ENCODE data around the gene RAMP3. TPM values are rescaled to one million over a fixed set of nuclear protein-coding genes. Genes with fewer than 3 reads are reported as not detected.
"Not testable (repeated sequence)": the region's sequence is repeated elsewhere in the genome, so short reads cannot be mapped to it uniquely, and the experiment has no call there.

Gene RAMP3
- total and polyA plus RNA-seq, 2 donors (not counting 1 experiment from before 2014, with no cell fraction given), result 0.17 TPM; not detected in 1

DNA sequence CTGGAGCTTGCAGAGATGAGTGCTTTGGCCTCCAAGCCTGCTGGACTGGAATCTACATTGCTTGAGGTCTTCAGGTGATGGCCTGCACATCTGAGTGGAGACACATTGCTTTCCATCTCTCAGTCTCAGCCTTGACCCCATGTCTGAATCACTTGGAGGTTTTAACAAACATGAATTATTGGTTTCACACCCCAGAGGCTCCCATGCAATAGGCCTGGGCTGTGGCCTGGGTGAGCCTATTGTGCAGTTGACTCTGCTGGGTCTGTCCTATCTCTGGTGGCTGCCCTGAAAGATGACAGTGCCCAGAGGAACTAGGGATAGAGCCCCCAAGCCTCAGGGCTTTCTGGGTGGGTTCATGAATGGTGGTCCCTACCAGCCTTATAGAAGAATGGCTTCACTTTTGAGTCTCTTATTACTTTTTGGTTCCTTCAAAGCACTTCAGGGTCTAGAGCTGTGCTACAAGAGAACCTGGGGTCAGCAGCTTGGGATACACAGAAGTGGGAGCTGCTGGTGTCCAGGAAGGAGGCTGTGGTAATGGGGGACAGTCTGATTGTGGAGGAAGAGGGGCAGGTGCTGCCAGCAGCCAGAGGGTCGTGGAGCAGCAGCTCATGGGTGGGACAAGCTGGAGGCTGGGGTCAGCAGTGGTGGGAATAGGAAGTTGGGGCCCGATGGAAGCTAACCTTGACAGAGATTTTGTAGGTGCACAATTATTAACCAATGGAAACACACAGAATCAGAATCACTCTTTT is 5.5 kb downstream of the RAMP3 start:
- H3K79me2 ChIP-seq (ENCODE audit: control insufficient read depth, insufficient read depth, low read length), result no peaks in the 10 kb centered on the region
- no peak overlapping the region for H3K27ac ChIP-seq (ENCODE audit: insufficient read depth, low read length)
- peaks cover 10% of the 10 kb centered on the region for H3K27me3 ChIP-seq (ENCODE audit: control insufficient read depth, insufficient read depth, low read length)
- no peak overlapping the region for H2AFZ ChIP-seq (ENCODE audit: low read length)
- TF ChIP-seq EZH2 (IDR thresholded peaks at IDR 0.05; ENCODE audit: low read length, missing control alignments), result no peak
- TF ChIP-seq, protein P1, sequence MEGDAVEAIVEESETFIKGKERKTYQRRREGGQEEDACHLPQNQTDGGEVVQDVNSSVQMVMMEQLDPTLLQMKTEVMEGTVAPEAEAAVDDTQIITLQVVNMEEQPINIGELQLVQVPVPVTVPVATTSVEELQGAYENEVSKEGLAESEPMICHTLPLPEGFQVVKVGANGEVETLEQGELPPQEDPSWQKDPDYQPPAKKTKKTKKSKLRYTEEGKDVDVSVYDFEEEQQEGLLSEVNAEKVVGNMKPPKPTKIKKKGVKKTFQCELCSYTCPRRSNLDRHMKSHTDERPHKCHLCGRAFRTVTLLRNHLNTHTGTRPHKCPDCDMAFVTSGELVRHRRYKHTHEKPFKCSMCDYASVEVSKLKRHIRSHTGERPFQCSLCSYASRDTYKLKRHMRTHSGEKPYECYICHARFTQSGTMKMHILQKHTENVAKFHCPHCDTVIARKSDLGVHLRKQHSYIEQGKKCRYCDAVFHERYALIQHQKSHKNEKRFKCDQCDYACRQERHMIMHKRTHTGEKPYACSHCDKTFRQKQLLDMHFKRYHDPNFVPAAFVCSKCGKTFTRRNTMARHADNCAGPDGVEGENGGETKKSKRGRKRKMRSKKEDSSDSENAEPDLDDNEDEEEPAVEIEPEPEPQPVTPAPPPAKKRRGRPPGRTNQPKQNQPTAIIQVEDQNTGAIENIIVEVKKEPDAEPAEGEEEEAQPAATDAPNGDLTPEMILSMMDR (conservative IDR thresholded peaks at IDR 0.05 in 1 of 2, IDR thresholded peaks at IDR 0.05 in 1 of 2; ENCODE audit: low read depth in 1 of 2, low read length in 2 of 2), result no peak
- DNase-seq (ENCODE audit: low read depth in 2 of 2), result no peak
- no peaks in the 10 kb centered on the region for H4K20me1 ChIP-seq (ENCODE audit: control insufficient read depth, extremely low read depth, insufficient read depth, low read length)
- no peaks in the 10 kb centered on the region for H3K36me3 ChIP-seq (ENCODE audit: control insufficient read depth, insufficient read depth, low read length)
- H3K9me3 ChIP-seq (ENCODE audit: control insufficient read depth, insufficient read depth, low read depth, low read length), result no peaks in the 10 kb centered on the region
- H3K4me2 ChIP-seq (ENCODE audit: extremely low read depth, insufficient read depth, low read length), result no peak overlapping the region
- no peak overlapping the region for H3K9ac ChIP-seq (ENCODE audit: insufficient read depth, low read length)
- no peaks in the 10 kb centered on the region for H3K4me1 ChIP-seq (ENCODE audit: control insufficient read depth, extremely low read depth, insufficient read depth, low read length)
- no peak overlapping the region for H3K4me3 ChIP-seq (replicated peaks in 1 of 4; ENCODE audit: control extremely low read depth in 1 of 4, insufficient read depth in 1 of 4, low read depth in 3 of 4, low read length in 4 of 4)

DNA sequence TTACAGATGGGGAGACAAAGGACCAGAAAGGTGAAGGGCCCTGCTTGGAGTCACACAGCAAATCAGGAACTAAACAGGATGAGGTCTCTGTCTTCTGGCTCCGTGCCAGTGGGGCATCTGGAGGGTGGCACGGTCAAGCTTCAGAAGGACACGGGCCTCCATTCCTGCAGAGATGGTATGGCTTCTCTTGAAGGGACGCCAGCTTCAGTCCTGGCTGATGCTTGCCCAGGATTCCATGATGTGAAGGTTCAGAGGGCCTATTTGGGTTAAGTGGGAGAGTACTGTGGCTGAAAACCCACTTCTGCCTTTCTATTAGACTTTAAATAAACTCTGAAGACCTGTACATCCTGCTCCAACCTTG is 6.1 kb downstream of the RAMP3 start:
- no peaks in the 10 kb centered on the region for H3K36me3 ChIP-seq (ENCODE audit: control insufficient read depth, insufficient read depth, low read length)
- no peaks in the 10 kb centered on the region for H3K4me1 ChIP-seq (ENCODE audit: control insufficient read depth, extremely low read depth, insufficient read depth, low read length)
- H3K4me2 ChIP-seq (ENCODE audit: extremely low read depth, insufficient read depth, low read length), result no peak overlapping the region
- no peak overlapping the region for H3K27ac ChIP-seq (ENCODE audit: insufficient read depth, low read length)
- TF ChIP-seq, protein P1 (conservative IDR thresholded peaks at IDR 0.05 in 1 of 2, IDR thresholded peaks at IDR 0.05 in 1 of 2; ENCODE audit: low read depth in 1 of 2, low read length in 2 of 2), result no peak
- no peak for TF ChIP-seq EZH2 (IDR thresholded peaks at IDR 0.05; ENCODE audit: low read length, missing control alignments)
- no peak overlapping the region for H2AFZ ChIP-seq (ENCODE audit: low read length)
- no peak overlapping the region for H3K4me3 ChIP-seq (replicated peaks in 1 of 4; ENCODE audit: control extremely low read depth in 1 of 4, insufficient read depth in 1 of 4, low read depth in 3 of 4, low read length in 4 of 4)
- H4K20me1 ChIP-seq (ENCODE audit: control insufficient read depth, extremely low read depth, insufficient read depth, low read length), result no peaks in the 10 kb centered on the region
- no peak for DNase-seq (ENCODE audit: low read depth in 2 of 2)
- H3K9ac ChIP-seq (ENCODE audit: insufficient read depth, low read length), result no peak overlapping the region
- no peaks in the 10 kb centered on the region for H3K9me3 ChIP-seq (ENCODE audit: control insufficient read depth, insufficient read depth, low read depth, low read length)
- no peaks in the 10 kb centered on the region for H3K79me2 ChIP-seq (ENCODE audit: control insufficient read depth, insufficient read depth, low read length)
- H3K27me3 ChIP-seq (ENCODE audit: control insufficient read depth, insufficient read depth, low read length), result peaks cover 5% of the 10 kb centered on the region

DNA sequence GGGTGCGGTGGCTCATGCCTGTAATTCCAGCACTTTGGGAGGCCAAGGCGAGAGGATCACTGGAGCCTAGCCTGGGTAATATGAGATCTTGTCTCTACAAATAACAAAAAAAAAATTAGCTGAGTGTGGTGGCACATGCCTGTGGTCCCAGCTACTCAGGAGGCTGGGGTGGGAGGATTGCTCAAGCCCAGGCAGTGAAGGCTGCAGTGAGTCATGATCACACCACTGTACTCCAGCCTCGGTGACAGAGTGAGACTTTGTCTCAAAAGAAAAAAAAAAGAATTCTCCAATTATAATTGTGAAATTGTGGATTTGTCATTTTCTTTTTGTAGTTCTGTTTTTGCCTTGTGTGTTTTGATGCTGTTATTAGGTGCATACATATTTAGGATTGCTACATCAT is 6.7 kb downstream of the RAMP3 start:
- H3K4me1 ChIP-seq (ENCODE audit: control insufficient read depth, extremely low read depth, insufficient read depth, low read length); H3K9me3 ChIP-seq (ENCODE audit: control insufficient read depth, insufficient read depth, low read depth, low read length); H3K36me3 ChIP-seq (ENCODE audit: control insufficient read depth, insufficient read depth, low read length); H3K79me2 ChIP-seq (ENCODE audit: control insufficient read depth, insufficient read depth, low read length); H3K4me2 ChIP-seq (ENCODE audit: extremely low read depth, insufficient read depth, low read length); H4K20me1 ChIP-seq (ENCODE audit: control insufficient read depth, extremely low read depth, insufficient read depth, low read length); DNase-seq (ENCODE audit: low read depth in 2 of 2); H3K27ac ChIP-seq (ENCODE audit: insufficient read depth, low read length); H3K27me3 ChIP-seq (ENCODE audit: control insufficient read depth, insufficient read depth, low read length); H2AFZ ChIP-seq (ENCODE audit: low read length); H3K9ac ChIP-seq (ENCODE audit: insufficient read depth, low read length); H3K4me3 ChIP-seq (replicated peaks in 1 of 4; ENCODE audit: control extremely low read depth in 1 of 4, insufficient read depth in 1 of 4, low read depth in 3 of 4, low read length in 4 of 4): not testable (repeated sequence)

Data from fibroblast of lung (primary cell).